ENCODE data around the gene MAP3K10. TPM values are rescaled to one million over a fixed set of nuclear protein-coding genes. Genes with fewer than 3 reads are reported as not detected.

MAP3K10 gene
- total RNA-seq, 4 donors from 2014 or later = 10.8 to 19.5 (median 11.9) TPM

- Histone ChIP-seq H3K4me1 (no peaks in the 10 kb centered on the region), H3K9me3 (no peaks in the 10 kb centered on the region), H3K27me3 (no peaks in the 10 kb centered on the region), H3K4me3 (no peak overlapping the region), H3K27ac (no peak overlapping the region), H3K36me3 (no peaks in the 10 kb centered on the region)
- DNase-seq = no peak
- no peak for TF ChIP-seq POLR2AphosphoS5 (IDR thresholded peaks at IDR 0.05)
- no peak for TF ChIP-seq CTCF (IDR thresholded peaks at IDR 0.05)
- TF ChIP-seq POLR2A (IDR thresholded peaks at IDR 0.05) = no peak
- TF ChIP-seq EP300 (IDR thresholded peaks at IDR 0.05; ENCODE audit: low read depth) = no peak
- intact Hi-C loops (cut with DNase I; ENCODE audit: low total_unique reads) = no loop called here
- WGBS, 2 donors (ENCODE audit: low coverage in 1 of 2) = 95% methylated on average over 5 of the region's 5 CpGs; no CpG with 5 or more reads in 1 of the 2 donors
- in situ Hi-C loops (cut with MboI; ENCODE audit: low pct_ligation_motif_present in 1 of 4, low pct_unique_long_range_greater_than_20kb in 1 of 4, low sequenced_read_pairs in 3 of 4) = no loop called here
Observed at GRCh38 chr19:40208602-40209001, 17.4 kb downstream of the MAP3K10 start.

GRCh38 chr19:40210889-40211288 is 19.7 kb downstream of the MAP3K10 start:
- 93% methylated on average over 5 of the region's 5 CpGs; no CpG with 5 or more reads in 1 of the 2 donors for whole genome bisulfite sequencing, 2 donors (ENCODE audit: low coverage in 1 of 2)

GRCh38 chr19:40213251-40213829 is 22.1 kb downstream of the MAP3K10 start:
- no peak for DNase-seq
- no peak for TF ChIP-seq CTCF (IDR thresholded peaks at IDR 0.05)
- Histone ChIP-seq H3K4me1 (peaks cover 0 to 14% (median 10%) of the 10 kb centered on the region in 4 donors), H3K9me3 (no peaks in the 10 kb centered on the region), H3K36me3 (no peaks in the 10 kb centered on the region), H3K4me3 (no peak overlapping the region), H3K27ac (no peak overlapping the region), H3K27me3 (peaks cover 19% of the 10 kb centered on the region)
- 93% methylated on average over 44 of the region's 53 CpGs; no CpG with 5 or more reads in 1 of the 2 donors for WGBS, 2 donors (ENCODE audit: low coverage in 1 of 2)
- in situ Hi-C loops (cut with MboI; ENCODE audit: low pct_ligation_motif_present in 1 of 4, low pct_unique_long_range_greater_than_20kb in 1 of 4, low sequenced_read_pairs in 3 of 4) = no loop called here
- intact Hi-C loops (cut with DNase I; ENCODE audit: low total_unique reads) = loop anchor here (5.0 kb wide), 1 partner anchor 71 kb away; no protein-coding TSS in a partner anchor

More at GRCh38 chr19:40210889-40211288, 19.7 kb downstream of the MAP3K10 start:
- Histone ChIP-seq H3K4me3 (no peak overlapping the region), H3K4me1 (no peaks in the 10 kb centered on the region), H3K27ac (no peak overlapping the region), H3K36me3 (no peaks in the 10 kb centered on the region), H3K9me3 (no peaks in the 10 kb centered on the region), H3K27me3 (no peaks in the 10 kb centered on the region)
- no peak for DNase-seq
- no peak for TF ChIP-seq POLR2AphosphoS5 (IDR thresholded peaks at IDR 0.05)
- no peak for TF ChIP-seq CTCF (IDR thresholded peaks at IDR 0.05)
- intact Hi-C loops (cut with DNase I; ENCODE audit: low total_unique reads) (loop anchor here (5.0 kb wide), 1 partner anchor 69 kb away; no protein-coding TSS in a partner anchor), in situ Hi-C loops (cut with MboI; ENCODE audit: low pct_ligation_motif_present in 1 of 4, low pct_unique_long_range_greater_than_20kb in 1 of 4, low sequenced_read_pairs in 3 of 4) (no loop called here)

- Histone ChIP-seq H3K27ac (no peak overlapping the region), H3K9me3 (no peaks in the 10 kb centered on the region), H3K4me1 (peaks cover 0 to 14% (median 10%) of the 10 kb centered on the region in 4 donors), H3K4me3 (no peak overlapping the region), H3K36me3 (no peaks in the 10 kb centered on the region), H3K27me3 (peaks cover 26% of the 10 kb centered on the region)
- in situ Hi-C loops (cut with MboI; ENCODE audit: low pct_ligation_motif_present in 1 of 4, low pct_unique_long_range_greater_than_20kb in 1 of 4, low sequenced_read_pairs in 3 of 4) = no loop called here
- DNase-seq = no peak
- intact Hi-C loops (cut with DNase I; ENCODE audit: low total_unique reads) = loop anchor here (5.0 kb wide), 1 partner anchor 72 kb away; no protein-coding TSS in a partner anchor
- WGBS, 2 donors (ENCODE audit: low coverage in 1 of 2) = 93% methylated on average over 45 of the region's 50 CpGs; no CpG with 5 or more reads in 1 of the 2 donors
- TF ChIP-seq EP300 (IDR thresholded peaks at IDR 0.05; ENCODE audit: low read depth) (no peak), CTCF (IDR thresholded peaks at IDR 0.05) (no peak), POLR2AphosphoS5 (IDR thresholded peaks at IDR 0.05) (no peak), POLR2A (IDR thresholded peaks at IDR 0.05) (no peak)
Observed at GRCh38 chr19:40213882-40214570, 22.8 kb downstream of the MAP3K10 start.
